Measurements from ENCODE around the gene BBS1.
"Not testable (repeated sequence)": the region's sequence is repeated elsewhere in the genome, so short reads cannot be mapped to it uniquely, and the experiment has no call there.

BBS1 gene

DNA sequence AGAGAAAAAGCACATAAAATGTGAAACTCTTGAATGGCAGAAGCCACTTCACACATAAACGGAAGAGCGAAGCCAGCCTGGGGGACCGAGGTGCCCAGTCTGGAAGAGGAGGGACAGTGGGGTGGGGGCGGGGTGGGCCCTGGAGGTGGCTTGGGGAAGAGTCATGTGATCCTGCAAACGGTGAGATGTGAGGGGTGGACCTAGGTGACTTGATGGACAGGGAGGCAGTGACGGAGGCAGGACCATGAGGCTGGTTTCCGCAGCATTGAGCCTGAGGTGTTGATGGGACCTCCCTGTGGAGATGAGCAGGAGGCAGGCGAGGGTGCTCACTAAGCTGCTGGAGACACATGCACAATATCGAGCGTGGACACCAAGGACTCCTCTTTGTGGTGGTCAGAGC lies 18.6 kb downstream of the BBS1 start:
- DNase-seq, result no peak

DNA sequence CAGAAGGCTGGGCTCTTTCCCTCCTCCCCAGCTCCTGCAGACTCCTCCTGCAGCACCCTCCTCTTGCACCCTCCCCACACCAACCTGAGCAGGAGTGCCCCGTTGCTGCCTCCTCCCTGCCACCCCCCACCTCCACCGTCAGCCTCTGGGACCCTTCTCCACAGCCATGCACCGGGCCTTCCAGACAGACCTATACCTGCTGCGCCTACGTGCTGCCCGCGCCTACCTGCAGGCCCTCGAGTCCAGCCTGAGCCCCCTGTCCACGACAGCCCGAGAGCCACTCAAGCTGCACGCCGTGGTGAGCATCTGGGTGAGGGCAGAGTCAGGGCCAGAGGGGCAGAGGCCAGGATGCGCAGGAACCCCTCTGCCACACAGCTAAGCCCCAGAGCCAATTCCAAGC lies 19.2 kb downstream of the BBS1 start:
- no peak for DNase-seq

DNA sequence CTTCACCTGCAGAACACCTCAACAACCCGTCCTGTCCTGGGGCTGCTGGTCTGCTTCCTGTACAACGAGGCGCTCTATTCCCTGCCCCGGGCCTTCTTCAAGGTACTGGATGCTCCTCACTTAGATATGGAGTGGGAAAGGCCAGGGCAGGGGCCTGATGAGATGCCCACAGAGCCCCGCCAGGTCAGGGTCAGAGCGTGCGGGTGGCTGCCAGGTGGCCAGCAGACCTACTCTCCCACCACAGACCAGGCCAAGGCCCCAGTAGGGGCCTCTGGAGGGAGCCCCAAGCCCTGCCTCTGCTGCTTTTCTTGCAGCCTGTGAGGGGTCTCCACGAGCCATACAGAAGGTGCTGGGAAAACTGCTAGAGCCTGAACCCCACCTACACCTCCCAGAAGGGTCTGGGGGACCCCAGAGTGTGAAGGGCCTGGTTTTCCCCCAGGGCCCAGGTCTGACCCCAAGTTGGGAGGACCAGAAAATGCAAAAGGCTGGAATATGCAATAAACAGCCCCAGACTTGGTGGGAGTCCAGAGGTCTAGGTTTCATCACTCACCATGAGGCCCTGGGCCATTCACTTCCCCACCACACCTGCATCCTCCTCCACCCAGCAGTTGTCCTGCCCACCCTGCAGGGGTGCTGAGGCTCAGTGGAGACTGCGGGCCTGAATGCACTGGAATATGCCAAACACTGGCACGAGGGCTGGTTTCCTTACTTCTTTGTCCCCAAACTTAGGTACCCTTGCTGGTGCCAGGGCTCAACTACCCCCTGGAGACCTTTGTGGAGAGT lies 20.7 kb downstream of the BBS1 start:
- DNase-seq, result no peak

DNA sequence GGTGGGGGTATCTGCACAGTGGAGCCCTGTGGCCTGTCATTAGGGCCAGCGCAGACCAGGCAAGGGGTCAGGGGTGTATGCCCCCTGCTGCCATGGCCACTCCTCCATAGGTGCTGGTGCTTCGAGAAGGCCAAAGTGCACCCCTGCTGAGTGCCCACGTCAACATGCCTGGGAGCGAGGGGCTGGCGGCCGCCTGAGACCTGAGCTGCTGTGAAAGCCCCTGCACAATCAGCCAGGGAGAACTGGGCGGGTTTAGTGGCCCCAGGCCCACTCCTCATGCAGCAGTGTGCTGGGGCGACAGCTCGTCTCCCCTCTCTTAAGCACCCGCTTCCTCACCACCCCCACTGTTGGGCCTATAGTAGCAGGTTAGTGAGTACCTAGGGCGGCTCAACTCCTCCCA lies 21.4 kb downstream of the BBS1 start:
- DNase-seq, result no peak

DNA sequence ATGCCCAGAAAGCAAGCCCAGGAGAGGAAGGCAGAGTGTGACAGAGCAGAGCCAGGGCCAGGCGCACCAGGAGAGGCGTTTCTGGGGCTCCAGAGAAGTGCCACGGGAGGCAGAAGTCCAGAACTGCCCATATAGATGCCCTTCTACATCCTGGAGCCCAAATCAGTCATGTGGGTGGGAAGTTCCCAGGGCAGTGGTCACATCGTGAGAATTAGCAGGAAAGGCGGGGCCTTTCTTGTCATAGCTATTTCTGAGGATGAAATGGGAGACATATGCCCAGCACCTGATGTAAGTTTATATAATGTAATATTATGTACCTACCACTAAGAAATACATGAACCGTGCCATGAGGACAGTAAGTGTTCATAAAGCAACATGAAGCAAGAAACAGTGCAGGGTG lies 22.3 kb downstream of the BBS1 start:
- DNase-seq, result no peak

DNA sequence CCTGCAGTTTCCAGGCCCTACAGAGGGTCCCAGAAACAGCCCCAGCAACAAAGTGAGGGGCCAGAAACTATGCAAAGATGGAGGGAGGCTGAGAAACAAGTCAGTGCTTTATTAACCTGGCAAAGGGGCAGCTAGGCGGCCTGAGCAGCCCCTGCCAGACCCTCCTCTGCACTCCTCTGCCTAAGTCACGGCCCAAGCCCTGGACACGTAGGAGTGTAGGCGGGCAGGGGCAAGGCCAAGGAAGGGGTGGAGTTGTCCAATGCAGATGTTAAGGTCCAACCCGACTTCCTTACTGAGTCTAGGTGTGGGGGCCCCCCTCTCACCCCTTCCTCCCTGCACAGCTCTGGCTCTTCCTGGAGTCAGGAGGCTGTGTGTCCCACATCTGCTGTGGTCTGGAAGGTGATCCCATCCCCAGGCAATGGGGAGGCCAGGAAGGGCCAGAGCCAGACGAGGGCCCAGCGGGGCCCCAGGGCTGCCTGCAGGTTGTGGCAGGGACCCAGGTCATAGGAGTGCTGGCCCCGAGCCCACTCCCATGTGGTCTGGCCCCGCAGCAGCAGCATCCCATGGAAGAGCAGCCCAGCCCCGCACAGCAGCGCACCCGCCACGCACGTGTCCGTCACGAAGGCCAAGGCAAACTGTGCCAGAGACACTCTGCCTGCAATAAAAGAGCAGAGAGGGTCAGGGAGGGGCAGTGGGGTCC lies 28.9 kb downstream of the BBS1 start:
- no peak for DNase-seq

DNA sequence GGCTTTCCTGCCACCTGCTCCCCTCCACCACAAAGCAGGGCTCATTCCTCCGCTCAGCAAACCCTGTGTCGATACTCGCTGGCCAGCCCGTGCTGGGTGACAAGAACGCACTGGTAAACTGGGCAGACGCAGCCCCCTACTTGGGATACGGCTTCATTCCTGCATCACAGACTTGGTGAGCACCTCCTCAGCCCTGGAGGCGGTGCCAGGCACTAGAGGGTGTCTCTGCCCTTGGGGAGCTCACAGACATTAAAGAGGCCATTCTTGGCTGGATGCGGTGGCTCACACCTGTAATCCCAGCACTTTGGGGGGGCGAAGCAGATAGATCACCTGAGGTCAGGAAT lies 29.4 kb downstream of the BBS1 start:
- no peak for DNase-seq

DNA sequence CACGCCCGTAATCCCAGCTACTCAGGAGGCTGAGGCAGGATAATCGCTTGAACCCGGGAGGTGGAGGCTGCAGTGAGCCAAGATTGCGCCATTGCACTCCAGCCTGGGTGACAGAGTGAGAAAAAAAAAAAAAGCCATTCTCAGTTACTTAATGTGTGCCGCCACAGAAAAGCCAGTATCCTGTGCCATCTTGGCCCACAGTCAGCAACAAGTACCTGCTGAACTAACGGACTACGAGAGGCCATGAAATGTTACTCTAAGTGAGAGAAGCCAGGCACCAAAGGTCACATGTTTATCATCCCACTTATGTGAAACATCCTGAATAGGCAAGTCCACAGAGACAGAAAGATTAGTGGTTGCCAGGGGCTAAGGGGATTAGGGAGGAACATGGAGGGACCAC lies 30.2 kb downstream of the BBS1 start:
- not testable (repeated sequence) for DNase-seq

DNA sequence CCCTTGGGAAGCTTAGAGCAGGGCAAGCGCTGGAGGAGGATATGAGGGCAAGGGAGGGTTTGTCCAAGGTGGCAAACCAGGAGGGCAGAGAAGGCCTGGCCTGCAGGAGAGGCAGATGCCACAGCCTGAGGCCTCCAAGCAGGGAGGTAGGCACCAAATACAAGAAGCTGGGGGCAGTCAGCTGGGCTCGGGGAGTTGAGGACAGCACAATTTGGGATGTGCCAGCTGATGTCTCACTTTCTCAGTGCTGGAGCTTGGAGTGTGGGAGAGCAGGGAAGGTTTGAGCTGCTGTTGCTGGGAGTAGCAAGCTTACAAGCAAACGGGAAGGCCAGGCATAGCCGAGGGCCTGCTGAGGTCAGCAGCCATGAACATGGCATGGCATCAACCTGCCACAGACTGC lies 31.5 kb downstream of the BBS1 start:
- DNase-seq, result no peak

DNA sequence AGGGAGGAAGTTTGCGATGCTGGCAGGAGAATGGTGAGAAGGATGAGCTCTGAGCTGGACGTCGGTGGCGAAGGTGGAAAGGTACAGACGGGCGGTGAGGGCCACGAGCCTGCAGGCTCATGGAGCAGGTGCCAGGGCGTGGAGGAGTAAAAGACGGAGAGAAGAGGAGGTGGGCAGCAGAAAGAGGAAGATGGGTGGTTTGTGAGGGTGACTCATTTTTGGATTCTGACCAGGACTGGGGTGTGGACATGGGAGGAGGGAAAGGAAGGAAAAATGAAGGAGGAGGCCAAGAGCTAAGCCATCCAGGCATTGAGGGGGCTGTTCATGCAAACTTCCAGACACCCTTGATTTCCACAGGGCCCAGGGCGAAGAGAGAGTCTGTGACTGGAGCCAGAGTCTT lies 31.9 kb downstream of the BBS1 start:
- no peak for DNase-seq

DNA sequence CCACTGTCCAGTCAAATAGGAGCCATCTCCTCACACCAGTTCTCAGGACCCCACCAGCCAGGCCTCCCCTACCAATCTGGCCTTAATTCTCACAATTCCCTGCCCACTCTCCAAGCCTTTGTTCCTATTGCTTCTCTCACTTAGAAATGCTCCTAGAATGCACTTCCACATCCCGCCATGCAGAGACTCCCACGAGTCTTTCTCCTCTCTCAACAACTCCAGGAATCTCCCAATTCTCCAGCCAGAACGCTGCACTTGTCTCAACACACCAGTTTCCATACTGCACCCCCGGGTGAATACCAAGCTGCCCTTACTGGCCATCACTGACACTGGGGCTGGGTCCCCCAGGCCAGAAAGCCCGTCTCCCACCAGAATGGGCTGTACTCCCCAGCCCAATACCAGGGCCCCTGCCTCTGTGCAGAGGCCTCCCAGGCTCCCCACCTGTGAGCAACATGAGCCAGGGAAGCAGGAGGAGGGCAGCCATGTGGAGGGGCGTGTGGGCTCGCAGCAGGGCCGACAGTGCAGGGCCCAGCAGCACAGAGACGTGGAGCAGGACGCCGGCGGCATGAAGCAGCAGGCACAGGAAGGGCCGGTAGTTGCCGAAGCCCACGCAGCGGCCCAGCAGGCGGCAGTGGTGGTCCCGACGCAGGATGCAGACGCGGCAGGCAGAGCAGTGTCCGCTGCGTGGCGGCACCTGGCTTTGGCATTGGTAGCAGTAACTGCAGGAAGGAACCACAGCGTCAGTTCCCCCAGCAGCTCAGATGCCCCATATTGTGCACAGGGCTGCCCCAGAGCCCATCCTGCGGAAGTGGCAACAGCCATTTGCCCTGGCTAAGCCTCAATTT lies 33.0 kb downstream of the BBS1 start:
- peak; percentile 49 to 57 for DNase-seq

DNA sequence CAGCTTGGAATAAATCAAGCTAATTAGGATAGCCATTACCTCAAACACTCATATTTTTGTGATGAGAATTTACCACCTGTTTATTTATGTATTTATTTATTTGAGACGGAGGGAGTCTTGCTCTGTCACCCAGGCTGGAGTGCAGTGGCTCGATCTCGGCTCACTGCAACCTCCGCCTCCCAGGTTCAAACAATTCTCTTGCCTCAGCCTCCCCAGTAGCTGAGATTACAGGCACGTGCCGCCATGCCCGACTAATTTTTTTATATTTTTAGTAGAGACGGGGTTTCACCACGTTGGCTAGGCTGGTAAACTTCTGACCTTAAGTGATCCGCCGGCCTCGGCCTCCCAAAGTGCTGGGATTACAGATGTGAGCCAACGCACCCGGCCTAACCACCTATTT lies 34.5 kb downstream of the BBS1 start:
- DNase-seq, result not testable (repeated sequence)

DNA sequence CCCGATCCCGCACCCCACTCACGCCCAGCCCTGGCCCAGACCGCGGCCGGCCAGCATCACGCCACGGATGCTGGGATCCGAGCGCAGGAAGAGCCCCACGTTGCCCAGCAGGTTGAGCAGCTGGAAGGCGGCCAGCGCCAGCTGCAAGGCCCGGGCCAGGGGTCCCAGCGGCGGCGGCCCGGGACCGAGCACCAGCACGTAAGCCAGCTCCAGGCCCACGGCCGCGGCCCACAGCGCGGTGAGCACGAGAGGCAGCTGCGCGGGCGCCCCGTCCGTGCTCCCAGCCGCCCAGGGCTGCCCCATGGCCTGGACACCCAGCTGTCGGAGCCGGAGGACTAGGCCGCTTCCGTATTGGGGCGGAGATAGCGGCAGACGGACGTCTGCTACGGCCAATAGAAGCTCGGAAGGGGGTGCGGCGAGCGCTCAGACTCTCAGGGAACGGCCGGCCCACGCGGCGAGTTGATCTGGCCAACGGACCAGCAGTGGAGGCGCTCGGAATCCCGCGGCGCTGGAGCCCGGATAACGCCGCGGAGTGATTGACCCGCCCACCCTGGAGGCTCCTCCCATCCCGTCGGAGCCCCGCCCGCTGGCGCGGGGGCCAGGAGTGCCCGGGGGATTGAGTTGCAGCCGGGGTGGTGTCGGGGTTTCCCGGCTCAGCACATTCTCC lies 35.4 kb downstream of the BBS1 start, which contains the start of gene ZDHHC24:
Gene ZDHHC24, minus strand, starts transcription at position 348 of the 667 bp plus-strand sequence. Its CDS starts 45 bp downstream, at position 303.
- DNase-seq, result peak; percentile 96 to 97

DNA sequence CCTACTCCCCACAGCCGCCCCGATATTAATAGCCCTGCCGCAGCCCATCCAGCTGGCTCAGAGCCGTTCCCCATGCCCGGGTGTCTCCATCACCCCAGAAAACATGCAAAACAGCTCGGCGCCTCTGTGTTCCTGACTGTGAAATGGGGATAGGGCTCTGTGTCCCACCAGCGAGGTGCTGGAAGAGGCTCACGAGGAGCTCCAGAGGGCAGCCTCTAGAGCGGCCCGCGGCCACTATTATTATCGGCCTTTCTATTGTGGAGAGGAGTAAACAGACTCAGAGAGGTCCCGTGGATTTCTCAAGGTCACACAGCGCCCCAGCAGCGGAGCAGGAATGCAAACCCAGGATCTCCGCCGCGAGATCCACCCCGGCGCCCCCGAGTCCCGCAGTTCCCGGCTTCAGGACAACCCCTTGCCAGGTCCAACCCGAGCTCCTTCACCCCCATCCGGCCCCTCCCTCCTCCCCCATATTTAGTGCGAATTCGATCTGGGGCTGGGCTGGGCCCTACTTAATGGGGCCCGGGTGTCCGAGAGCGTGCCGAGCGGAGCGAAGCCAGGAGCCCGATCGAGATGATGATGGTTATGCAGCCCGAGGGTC lies 36.0 kb downstream of the BBS1 start, which contains the start of gene ACTN3:
Gene ACTN3, plus strand, starts transcription at position 536 of the 598 bp plus-strand sequence. Its CDS starts 35 bp downstream, at position 571.
- peak; percentile 29 to 35 for DNase-seq

DNA sequence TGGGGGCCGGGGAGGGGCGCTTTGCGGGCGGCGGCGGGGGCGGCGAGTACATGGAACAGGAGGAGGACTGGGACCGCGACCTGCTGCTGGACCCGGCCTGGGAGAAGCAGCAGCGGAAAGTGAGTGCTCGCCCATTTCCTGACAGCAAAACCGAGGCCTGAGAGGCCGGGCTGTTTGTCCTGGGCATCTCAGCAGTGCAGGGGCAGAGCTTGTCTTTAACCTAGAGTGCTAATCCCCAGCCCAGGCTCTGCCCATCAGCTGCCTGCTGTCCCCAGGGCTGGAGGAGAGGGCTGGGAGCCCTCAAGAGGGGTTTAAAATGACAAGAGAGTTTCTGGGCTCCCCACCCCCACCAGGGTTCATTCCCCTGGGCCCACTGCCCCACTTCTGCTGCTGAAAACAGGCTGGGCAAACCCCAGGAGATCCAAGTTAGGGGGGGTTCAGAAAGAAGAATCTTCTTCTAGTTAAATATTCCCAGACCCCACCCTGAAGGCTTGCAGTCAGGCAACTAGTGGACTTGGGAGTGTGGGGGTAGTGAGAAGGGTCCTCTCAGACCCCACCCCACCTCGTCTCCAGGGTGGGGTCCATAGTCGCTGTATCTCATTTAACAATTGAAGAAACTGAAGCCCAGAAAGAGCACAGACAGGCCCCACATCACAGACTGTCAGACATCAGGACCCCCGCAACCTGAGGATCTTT lies 36.7 kb downstream of the BBS1 start:
- DNase-seq, result peak in 1 of 2 experiments; percentile 11

DNA sequence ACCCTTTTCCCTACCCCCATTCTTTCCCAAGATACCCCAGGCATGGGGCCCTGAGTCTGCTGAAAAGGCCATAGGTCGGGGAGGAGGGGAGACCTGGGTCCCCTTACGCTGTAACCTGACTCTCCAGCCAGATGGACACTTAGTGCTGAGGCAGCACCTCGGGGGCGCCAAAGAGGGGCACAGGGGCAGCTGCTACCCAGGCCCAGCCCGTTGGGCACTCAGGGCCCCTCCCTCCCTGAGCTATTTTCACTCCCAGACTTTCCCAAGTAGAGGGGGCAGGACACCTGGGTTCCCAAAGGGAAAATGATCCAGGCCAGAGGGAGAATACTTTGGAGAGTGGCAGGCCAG lies 37.2 kb downstream of the BBS1 start:
- no peak for DNase-seq

DNA sequence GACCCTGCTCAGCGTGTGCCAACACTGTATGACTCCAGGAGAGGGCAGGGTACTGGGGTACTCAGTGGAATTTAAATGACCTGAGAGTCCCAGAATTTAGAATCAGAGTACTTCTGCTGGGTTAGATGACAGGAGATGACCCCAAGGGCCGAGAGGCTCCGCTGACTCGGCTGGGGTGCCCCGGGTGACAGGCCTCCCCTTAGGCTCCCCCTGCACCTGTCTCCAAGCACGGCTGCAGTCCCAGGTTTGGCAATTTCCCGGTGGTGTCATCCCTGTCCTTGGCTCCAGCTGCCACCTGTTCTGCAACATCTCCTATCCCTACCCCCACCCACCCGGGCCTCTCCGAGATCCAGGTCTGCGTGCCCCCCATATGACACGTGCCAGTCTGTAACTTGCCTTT lies 37.6 kb downstream of the BBS1 start:
- no peak for DNase-seq

DNA sequence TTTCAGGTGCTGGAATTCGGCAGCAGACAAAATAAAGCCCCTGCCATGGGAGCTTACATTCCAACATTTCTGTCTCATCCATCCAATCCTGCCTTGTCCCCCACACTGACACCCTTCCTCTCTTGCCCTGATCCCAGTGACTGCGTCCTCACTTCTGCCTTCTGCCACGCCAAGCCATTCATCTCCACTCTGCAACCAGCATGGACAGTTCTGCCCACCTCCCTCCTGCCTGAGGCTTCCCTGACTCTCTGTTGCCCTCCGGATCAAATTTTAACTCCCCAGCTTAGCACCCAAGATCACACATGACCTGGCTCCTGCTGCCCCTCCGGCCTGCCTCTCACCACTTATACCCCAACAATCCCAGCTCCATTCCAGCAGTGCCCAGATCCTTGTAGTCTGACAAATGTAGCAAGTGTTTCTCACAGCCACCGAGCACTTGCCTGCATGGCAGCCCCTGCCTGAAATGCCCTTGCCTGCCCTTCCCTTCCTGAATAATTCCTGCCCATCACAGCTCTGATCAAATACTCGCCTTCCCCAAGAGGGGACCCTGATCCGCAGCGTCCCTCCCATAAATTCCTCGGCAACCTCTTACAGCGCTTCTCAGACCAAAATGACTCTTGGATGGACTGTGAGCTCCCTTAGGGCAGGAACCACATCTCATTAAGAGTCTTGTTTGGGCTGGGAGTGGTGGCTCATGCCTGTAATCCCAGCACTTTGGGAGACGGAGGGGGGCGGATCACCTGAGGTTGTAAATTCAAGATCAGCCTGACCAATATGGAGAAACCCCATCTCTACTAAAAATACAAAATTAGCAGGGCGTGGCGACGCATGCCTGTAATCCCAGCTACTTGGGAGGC lies 38.6 kb downstream of the BBS1 start:
- no peak for DNase-seq

DNA sequence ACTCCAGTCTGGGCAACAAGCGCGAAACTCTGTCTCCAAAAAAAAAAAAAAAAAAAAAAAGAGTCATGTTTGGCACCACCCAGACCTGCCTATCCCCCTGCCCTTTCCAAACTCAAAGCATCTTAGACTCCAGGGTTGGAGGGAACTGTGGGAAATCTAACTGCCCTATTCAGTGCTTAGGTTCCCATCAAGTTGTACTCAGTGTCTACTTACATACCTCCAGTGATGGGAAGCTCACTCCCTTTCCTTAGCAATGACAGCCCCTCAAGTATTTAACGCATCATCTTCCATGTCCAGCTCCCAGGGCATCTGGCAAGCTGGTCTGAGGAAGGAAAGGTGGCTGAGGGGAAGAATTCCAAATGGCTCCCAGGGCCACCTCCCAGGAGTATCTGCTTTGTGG lies 39.3 kb downstream of the BBS1 start:
- no peak for DNase-seq

DNA sequence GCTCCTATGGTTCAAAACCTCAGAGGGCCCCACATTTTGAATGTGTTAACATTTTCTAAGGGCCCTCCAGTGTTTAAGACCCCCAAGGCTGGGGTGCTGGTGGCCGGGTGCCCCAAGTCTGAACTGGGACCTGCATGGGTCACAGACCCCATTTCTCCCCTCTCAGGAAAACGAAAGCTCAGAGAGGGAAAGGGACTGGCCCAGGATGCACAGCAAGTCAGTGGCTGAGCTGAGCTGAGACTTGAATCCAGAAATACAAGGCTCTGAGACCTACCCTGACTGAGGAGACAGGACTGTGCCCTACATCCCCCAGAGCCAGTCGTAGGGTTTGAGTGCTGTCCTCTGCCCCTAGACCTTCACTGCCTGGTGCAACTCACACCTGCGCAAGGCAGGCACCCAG lies 40.5 kb downstream of the BBS1 start:
- no peak for DNase-seq

DNA sequence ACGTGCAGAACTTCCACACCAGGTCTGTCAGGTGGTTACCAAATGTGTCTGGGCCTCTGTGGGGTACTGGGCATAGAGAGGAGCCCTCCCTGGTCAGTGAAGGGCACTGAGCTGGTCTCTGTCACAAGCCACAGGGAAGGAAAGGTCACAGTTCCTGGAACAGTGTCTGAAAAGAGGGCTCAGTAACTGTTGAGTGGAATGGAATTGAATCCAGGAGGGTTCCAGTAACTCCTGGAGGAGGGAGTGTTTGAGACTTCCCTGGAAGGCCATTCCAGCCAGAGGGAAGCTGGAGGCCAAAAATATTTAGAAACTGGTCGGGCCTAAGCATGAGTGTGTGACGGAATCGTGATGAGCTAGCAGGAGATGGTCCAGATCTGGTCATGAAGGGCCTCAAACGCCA lies 44.2 kb downstream of the BBS1 start:
- DNase-seq, result no peak

Measured in activated CD4-positive, alpha-beta T cell treated with anti-CD3 and anti-CD28 coated beads, Interleukin-2, amount 50 U/mL, for 48 hours (primary cell).